Measurements from ENCODE around the gene RGPD5. TPM values are rescaled to one million over a fixed set of nuclear protein-coding genes. Genes with fewer than 3 reads are reported as not detected.
"Not testable (repeated sequence)": the region's sequence is repeated elsewhere in the genome, so short reads cannot be mapped to it uniquely, and the experiment has no call there.

Gene RGPD5
- total RNA-seq, 1 donor from 2014 or later = 25.9 TPM

GRCh38 chr2:109898462-109899336 is 104.6 kb downstream of the RGPD5 start, which contains the start of gene LIMS3:
LIMS3 (plus strand) TSS chr2:109898688; CDS start chr2:109898729, 41 bp downstream.
- not testable (repeated sequence) for H3K27ac Mint-ChIP-seq; H3K4me1 Mint-ChIP-seq (ENCODE audit: low read depth)

GRCh38 chr2:109905796-109906195 is 111.7 kb downstream of the RGPD5 start:
- intact Hi-C loops (cut with micrococcal nuclease); DNase-seq (ENCODE audit: low spot score); H3K4me1 Mint-ChIP-seq (ENCODE audit: low read depth); H3K9me3 Mint-ChIP-seq; H3K36me3 Mint-ChIP-seq (ENCODE audit: low read depth); H3K27ac Mint-ChIP-seq; H3K4me3 Mint-ChIP-seq (ENCODE audit: low read depth); H3K27me3 Mint-ChIP-seq (ENCODE audit: low read depth): not testable (repeated sequence)

More at GRCh38 chr2:109898462-109899336, 104.6 kb downstream of the RGPD5 start, which contains the start of gene LIMS3:
- H3K27me3 Mint-ChIP-seq (ENCODE audit: low read depth); DNase-seq (ENCODE audit: low spot score); H3K9me3 Mint-ChIP-seq; H3K4me3 Mint-ChIP-seq (ENCODE audit: low read depth); intact Hi-C loops (cut with micrococcal nuclease); H3K36me3 Mint-ChIP-seq (ENCODE audit: low read depth): not testable (repeated sequence)

Other genes with a start within 250 kb of the RGPD5 start
- 1.4 and 2.9 TPM in 2 replicates for gene SEPTIN10, start 180.3 kb upstream of the RGPD5 start, total RNA-seq
- 1.7 and 1.9 TPM in 2 replicates for gene SOWAHC, start 179.9 kb upstream of the RGPD5 start, total RNA-seq
- not detected in 2 replicates for gene LIMS3, start 104.4 kb downstream of the RGPD5 start, total RNA-seq

All from activated T-helper 2 cell treated with anti-CD3 and anti-CD28 coated beads, Interferon-gamma antibody, Interleukin-2, Interleukin-4, amounts not matched to agents 10 μg/mL and 5 μg/mL and 100 μg/mL, durations not matched to agents 14 hours and 24 hours and 36 hours (primary cell).